ENCODE measurements around the gene ZNF568.

ZNF568 gene

DNA sequence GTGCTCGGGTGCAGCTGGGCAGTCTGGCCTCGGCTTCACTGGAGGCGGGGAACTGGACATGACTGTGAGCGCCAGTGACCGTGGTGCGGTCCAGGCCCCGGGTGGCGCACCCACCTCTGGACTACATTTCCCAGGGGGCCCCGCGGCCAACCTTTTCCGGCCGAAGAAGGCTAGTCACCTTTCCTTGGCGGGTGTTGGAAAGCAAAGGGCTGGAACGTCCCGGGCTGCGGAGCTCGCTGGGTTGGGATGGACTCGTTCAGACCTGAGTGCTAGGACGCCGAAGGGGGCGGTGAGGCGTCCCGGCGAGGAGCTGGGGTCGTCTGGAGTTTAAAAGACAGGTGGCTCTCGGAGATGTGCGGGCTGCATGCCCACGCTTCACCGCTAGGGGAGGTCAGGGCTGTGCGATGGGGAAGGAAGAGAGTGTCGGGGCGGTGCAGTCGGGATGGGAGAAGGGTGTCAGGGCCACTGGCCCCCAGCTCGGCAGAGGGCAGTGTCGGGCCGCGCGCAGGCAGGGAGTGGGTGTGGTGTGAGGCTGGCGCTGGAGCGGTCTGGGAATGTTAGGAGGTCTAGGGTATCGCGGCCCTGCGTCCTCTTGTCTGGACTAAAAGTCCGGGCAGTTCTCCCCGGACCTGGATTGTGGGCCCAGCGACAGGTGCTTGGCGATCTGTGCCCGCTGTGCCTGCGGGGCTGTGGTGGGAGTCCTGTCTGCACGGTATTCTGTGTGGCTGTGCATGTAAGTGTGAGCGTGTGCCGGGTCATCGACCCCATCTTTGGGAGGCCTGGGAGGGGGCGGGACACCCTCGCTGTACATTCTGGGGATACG lies 57.1 kb downstream of the ZNF568 start:
- TF ChIP-seq, protein P1, sequence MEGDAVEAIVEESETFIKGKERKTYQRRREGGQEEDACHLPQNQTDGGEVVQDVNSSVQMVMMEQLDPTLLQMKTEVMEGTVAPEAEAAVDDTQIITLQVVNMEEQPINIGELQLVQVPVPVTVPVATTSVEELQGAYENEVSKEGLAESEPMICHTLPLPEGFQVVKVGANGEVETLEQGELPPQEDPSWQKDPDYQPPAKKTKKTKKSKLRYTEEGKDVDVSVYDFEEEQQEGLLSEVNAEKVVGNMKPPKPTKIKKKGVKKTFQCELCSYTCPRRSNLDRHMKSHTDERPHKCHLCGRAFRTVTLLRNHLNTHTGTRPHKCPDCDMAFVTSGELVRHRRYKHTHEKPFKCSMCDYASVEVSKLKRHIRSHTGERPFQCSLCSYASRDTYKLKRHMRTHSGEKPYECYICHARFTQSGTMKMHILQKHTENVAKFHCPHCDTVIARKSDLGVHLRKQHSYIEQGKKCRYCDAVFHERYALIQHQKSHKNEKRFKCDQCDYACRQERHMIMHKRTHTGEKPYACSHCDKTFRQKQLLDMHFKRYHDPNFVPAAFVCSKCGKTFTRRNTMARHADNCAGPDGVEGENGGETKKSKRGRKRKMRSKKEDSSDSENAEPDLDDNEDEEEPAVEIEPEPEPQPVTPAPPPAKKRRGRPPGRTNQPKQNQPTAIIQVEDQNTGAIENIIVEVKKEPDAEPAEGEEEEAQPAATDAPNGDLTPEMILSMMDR (IDR thresholded peaks at IDR 0.05; ENCODE audit: extremely low read depth, missing control alignments): peak; percentile 51

DNA sequence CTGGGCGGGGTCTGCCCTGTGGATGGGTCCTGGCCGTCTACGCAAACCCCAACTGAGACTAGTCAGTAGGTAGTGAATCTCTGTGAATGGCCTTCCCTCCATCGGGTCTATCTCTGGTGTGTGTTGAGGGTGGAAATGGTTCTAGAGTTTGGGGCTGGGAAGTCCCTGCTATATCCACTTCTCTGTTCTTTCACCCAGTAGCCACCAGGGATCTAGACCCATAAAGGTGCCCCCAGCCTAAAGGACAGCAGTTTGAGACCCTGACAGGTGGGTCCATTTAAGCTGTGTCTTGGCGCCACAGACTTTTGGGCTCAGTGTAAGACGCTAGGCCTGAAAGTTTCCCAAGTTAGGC lies 57.7 kb downstream of the ZNF568 start:
- TF ChIP-seq, protein P1 (IDR thresholded peaks at IDR 0.05; ENCODE audit: extremely low read depth, missing control alignments): no peak
- no peak for DNase-seq (ENCODE audit: low spot score)

More for the DNA sequence above, 57.1 kb downstream of the ZNF568 start:
- peak; percentile 75 for DNase-seq (ENCODE audit: low spot score)

DNA sequence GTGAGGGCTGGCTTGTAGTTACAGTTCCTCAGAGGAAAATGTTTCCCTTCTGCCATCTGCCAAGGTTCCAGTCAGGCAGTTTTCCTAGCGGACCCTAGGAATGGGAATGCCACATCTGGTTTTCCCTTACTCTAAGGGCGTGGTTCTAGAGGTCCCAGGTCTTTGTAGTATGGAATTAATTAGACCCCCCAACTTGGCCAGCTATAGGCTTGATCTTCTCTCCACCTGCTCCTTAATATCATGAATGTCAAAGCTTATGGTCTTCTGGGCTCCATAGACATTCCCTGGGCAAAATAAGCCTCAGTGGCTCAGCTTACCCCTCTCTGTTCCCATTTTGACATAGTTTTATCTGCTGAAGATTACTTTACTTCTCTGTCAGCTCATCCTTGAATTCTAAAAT lies 70.0 kb downstream of the ZNF568 start:
- no peak for DNase-seq (ENCODE audit: low spot score)
- TF ChIP-seq, protein P1 (IDR thresholded peaks at IDR 0.05; ENCODE audit: extremely low read depth, missing control alignments): no peak

DNA sequence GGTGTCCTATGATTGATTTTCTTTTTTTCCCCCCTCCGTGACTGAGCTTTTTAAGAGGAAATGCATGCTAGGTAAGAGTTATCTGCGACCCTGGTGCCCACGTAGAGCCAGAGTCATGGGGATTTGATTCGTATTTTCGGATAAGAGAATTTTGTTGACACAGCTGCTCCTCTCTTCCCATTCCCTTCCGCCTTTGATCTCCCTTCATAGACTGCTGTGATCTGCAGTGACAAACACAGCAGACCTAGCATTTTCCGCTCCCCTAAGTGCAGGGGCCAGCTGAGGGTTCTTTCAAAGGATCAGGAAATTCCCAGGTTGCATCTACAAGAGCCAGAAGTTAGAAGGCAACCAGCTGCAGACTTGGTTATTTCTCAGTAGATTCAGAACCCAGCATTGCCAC lies 70.5 kb downstream of the ZNF568 start:
- no peak for DNase-seq (ENCODE audit: low spot score)
- TF ChIP-seq, protein P1 (IDR thresholded peaks at IDR 0.05; ENCODE audit: extremely low read depth, missing control alignments): no peak

DNA sequence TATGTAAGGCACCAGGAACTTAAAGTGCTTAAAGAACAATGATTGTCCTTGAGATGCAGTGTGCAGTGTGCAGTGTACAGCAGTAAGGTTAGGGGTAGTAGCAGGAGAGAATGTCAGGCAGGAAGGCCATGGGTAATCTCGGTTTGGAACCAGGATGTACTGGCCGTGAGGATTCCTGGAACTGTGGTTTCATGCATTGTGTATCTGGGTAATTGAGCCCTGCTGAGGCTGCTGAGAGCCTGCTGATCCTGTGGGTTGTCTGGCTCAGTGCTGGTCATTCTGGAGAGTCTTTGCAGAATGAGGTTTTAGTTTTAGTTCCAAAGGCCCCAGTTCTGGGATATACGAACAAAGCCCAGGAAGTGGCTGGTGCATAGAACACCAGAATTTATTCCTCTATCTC lies 71.0 kb downstream of the ZNF568 start:
- no peak for DNase-seq (ENCODE audit: low spot score)
- TF ChIP-seq, protein P1 (IDR thresholded peaks at IDR 0.05; ENCODE audit: extremely low read depth, missing control alignments): no peak

DNA sequence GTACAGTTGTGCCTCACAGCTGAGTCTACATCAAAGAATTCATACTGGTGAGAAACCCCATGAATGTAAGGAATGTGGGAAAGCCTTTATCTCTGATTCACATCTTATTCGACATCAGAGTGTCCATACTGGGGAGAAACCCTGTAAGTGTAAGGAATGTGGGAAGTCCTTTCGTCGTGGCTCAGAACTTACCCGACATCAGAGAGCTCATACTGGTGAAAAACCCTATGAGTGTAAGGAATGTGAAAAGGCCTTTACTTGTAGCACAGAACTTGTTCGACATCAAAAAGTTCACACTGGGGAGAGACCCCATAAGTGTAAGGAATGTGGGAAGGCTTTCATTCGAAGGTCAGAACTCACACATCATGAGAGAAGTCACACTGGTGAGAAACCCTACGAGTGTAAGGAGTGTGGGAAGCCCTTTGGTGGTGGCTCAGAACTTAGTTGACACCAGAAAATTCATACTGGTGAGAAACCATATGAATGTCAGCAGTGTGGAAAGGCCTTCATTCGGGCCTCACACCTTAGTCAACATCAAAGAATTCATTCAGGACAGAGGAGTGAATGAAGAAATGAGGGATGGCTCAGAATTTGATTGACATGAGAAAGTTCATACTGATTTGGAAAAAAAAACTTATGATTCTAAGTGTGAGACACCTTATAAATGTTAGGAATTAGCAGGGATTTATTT lies 81.2 kb downstream of the ZNF568 start:
- TF ChIP-seq, protein P1 (IDR thresholded peaks at IDR 0.05; ENCODE audit: extremely low read depth, missing control alignments): no peak
- no peak for DNase-seq (ENCODE audit: low spot score)

DNA sequence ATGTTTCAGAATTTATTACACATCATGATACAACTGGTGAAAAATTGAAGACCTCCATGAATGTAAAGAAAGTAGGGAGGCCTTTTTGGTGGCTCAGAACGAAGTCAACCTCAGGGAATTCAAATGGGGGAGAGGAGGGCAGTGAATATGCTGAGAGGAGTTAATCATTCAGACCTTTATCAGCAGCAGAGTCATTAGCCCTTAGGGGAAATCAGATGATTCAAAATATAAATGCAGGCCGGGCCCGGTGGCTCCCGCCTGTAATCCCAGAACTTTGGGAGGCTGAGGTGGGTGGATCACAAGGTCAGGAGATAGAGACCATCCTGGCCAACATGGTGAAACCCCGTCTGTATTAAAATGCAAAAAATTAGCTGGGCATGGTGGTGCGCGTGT lies 81.7 kb downstream of the ZNF568 start:
- TF ChIP-seq, protein P1 (IDR thresholded peaks at IDR 0.05; ENCODE audit: extremely low read depth, missing control alignments): no peak
- DNase-seq (ENCODE audit: low spot score): no peak
